SK-N-SH (cell line): ENCODE results near the gene TTC36.
A peak's percentile ranks its signal among the peaks of the same experiment; 100 is the strongest.

Source experiments
- CTCF ChIP-seq: fragments of 200-600 bp; sonication (generic); IDR thresholded peaks from 2 replicates; pipeline ENCODE4 v1.6.1; 2017; ENCODE audit warnings: antibody characterized with exemption, mild to moderate bottlenecking, moderate library complexity
- EZH2phosphoT487 ChIP-seq: fragments of 200-600 bp; sonication (generic); IDR thresholded peaks from 2 replicates; pipeline ENCODE4 v1.6.1; 2017; ENCODE audit warnings: low read depth, mixed run types, mild to moderate bottlenecking, antibody characterized with exemption, moderate library complexity, borderline replicate concordance
- FOSL2 ChIP-seq: IDR thresholded peaks from 2 replicates; pipeline ENCODE4 v1.4.0; 2012; ENCODE audit warnings: low read depth, mild to moderate bottlenecking, moderate library complexity, borderline replicate concordance
- POLR2AphosphoS5 ChIP-seq: IDR thresholded peaks from 2 replicates; pipeline ENCODE4 v1.6.1; 2012; ENCODE audit warnings: low read depth, low read length
- TF ChIP-seq, protein P1 (sequence below): IDR thresholded peaks from 2 replicates; pipeline ENCODE4 v1.6.1; 2012; ENCODE audit warnings: mild to moderate bottlenecking, low read depth, low read length, moderate library complexity

- no peak for TF ChIP-seq FOSL2
- no peak for TF ChIP-seq EZH2phosphoT487
- TF ChIP-seq, protein P1, sequence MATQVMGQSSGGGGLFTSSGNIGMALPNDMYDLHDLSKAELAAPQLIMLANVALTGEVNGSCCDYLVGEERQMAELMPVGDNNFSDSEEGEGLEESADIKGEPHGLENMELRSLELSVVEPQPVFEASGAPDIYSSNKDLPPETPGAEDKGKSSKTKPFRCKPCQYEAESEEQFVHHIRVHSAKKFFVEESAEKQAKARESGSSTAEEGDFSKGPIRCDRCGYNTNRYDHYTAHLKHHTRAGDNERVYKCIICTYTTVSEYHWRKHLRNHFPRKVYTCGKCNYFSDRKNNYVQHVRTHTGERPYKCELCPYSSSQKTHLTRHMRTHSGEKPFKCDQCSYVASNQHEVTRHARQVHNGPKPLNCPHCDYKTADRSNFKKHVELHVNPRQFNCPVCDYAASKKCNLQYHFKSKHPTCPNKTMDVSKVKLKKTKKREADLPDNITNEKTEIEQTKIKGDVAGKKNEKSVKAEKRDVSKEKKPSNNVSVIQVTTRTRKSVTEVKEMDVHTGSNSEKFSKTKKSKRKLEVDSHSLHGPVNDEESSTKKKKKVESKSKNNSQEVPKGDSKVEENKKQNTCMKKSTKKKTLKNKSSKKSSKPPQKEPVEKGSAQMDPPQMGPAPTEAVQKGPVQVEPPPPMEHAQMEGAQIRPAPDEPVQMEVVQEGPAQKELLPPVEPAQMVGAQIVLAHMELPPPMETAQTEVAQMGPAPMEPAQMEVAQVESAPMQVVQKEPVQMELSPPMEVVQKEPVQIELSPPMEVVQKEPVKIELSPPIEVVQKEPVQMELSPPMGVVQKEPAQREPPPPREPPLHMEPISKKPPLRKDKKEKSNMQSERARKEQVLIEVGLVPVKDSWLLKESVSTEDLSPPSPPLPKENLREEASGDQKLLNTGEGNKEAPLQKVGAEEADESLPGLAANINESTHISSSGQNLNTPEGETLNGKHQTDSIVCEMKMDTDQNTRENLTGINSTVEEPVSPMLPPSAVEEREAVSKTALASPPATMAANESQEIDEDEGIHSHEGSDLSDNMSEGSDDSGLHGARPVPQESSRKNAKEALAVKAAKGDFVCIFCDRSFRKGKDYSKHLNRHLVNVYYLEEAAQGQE = no peak
- no peak for TF ChIP-seq POLR2AphosphoS5
- peak; percentile 50 for TF ChIP-seq CTCF
These were observed 42.0 kb upstream of the TTC36 start for GRCh38 chr11:118485273-118485672.
